Measurements from ENCODE around the gene GBX1.

GBX1 gene

DNA sequence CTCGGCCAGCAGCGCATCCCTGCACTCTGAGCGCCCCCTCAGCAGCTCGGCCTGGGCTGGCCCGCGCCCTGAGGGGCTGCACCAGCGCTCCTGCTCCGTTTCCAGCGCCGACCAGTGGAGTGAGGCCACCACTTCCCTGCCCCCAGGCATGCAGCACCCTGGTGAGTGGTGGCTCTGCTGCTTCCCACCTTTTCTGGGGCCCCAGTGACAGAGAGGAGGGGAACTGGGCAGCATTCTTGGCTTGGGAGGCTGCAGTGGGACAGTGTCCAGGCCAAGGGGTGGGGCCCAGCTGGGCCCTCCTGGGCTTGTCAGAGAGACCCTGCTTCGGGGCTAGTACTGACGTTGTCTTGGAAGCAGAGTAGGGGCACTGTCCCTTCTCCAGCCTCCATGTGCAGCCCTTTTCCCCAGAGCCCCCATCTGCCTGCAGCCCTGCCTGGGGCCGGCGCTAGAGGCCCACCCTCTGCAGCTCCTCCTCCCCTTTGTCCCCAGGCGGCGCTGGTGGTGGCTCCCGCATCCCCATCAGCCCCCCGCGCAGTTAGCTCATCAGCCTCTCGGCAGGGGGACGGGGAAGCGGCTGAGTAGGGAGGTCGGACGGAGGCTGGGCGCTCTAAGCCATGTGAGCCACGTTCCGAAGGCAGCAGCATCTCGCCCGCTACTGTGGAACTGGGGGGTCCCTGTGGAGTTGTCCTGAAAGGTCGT lies 29.2 kb downstream of the GBX1 start:
- no peak for DNase-seq

DNA sequence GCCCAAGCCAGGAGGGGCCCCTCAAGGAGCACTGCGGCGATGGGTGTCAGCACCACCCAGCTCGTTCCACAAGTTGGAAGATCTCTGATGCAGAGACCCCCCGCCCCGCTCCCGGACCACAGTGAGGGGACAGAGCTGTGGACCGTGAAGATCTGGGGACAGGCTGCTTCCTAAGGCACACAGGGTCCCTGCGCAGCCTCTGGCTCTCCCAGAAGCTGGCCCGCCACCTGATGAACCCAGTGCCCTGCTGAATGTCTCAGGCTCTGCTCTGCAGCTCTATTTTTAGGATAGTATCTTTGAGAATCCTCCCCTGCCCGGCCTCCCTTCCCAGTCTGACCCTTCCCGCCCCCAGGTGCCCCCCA lies 29.7 kb downstream of the GBX1 start:
- no peak for DNase-seq

DNA sequence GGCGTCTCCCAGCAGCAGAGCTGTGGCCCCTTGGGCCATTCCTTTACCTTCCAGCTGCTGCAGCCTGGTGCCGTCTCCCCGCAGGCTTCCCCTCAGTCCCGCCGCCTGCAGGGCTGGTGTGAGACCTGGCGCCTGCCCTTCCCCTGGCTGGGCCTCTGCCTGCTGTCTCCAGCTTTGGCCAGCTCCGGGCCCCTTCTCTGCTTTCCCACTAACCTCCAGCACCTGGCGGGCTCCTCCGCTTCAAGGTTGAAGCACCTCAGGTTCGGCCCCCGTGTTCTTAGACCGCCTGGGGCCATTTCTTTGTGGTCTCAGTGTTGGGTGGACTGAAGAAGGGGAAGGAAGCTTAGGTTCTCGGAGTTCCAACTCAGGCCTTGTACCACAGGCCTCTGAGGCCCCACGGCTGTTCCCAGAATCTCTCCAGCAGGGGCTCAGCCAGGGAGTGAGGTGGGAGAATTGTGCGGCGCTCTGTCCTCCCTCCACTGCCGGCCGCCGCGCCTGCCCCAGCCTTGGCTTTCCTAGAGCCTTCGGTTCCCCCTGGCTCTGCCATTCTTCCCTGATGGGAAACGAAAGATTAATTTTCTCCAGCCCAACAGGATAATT lies 30.3 kb downstream of the GBX1 start:
- no peak for DNase-seq

DNA sequence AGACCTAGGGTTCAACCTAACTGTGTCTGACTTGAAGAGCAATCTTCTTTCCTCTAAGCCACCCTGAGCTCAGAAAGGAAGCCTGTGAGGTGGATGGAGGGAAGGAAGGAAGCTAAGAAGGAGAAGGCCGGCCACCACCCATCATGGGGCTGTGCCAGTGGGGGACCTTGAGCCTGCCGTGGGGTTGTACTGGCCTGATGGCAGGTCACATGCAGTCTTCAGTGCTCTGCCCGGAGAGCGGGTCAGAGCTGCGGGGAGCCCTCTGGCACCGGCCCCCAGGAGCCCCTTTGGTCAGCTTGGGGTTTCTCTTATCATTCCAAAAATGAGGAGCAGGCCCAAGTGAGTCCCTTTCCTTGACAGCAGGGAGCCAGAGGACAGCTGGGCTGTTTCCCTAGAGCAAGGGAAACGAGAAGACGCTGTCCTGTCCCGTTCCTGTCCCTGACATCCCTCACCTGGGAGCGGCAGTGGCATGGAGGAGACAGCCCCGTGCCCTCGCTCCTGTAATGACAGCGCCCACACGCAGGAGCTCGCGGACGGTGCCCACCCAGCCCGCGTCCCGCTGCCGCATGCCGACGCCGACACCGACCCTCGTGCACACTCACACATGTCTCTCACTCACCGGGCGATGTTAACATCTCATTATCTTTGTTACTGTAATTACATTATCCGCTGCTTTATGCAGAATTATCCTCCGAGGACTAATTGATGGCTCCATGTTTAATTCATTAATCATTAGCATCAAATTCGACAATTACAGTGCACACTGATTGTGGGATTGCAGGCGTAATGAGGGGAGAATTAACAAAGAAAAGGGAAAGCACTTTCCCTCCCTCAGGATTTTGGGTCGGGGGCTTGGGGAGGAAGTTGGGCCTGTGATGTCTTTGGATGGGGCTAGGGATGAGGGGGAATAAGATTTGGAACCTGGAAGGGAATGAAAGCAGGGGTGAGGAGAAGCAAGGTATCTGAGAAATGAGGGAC lies 31.3 kb downstream of the GBX1 start:
- no peak for DNase-seq

DNA sequence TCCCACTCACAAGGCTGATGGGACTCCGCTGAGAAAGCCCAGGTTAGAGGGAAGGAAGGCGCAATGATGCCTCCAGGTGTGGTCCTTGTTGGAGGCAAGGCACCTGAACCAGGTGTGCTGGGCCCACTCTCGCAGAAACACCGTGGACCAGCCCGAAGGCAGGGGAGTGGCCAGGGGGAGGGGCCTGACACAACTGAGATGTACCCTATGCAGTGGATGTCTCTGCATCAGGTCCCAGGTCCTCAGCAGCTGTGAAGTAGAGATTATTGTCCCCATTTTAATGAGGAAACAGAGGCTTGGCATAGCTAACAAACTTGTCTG lies 32.0 kb downstream of the GBX1 start:
- DNase-seq, result no peak

DNA sequence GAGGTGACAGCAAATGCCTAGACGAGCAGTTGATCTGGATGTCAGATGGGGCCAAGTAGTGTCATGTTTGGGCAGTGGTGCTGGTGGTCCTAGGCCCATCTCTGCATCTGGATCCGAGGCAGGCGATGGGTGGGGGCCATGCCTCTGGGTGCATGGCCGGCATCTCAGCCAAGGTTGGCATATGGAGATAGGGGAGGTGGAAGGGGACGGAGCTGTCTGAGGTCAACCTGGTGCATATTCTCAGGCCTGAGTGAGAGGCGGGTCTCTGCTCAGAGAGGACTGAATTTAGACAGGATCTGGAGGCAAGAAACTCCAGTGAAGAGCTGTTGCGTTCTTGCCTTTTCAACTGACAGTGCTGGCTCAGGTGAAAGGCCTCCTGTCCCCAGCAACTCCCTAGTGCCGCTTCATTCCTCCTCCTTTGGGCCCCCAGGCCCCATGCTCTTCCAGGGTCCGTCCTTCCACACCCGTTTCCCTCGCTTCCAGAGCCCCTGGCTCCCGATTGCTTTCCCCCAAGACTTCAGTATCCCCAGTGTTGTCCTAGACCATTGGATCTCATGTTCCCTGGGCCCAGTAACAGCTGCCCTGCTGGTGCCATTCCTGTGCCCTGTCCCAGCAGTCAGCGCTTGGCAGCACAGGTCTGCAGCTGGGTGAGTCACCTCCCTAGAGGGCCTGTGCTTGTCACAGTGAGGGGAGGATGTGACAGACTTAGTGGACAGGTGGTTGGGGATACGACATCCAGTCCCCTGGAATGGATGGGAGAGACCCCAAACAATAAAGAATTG lies 32.6 kb downstream of the GBX1 start:
- no peak for DNase-seq

DNA sequence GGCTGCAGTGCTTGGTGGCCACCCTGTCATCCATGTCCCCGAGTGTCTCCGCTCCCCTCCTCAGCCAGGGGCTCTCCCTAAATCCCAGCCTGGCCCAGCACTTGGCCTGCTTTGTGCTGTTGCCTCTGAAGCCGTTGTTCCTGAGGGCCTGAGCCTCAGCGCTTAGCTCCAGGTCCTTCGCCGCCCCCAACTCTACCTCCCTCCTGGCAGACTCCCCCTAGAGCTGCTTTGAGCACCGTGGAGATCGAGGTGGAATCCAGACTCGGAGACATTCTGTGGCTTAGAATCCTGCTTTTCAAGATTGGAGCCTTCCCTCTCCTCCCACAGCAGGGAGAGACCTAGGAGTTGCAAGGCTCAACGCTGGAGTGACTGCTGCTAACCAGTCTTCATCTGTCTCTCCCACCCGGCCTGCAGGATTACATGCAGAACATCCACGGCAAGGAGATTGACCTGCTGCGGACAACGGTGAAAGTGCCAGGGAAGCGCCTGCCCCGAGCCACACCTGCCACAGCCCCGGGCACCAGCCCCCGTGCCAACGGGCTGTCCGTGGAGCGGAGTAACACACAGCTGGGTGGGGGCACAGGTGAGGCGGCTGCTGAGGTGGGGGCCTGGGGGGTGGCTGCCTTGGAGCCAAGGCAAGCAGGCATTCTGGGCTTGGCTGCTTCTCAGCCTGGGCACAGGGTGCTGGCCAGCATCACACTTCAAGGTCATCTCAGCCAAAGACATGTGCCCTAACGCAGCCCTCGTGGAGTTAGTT lies 33.3 kb downstream of the GBX1 start:
- DNase-seq, result no peak

DNA sequence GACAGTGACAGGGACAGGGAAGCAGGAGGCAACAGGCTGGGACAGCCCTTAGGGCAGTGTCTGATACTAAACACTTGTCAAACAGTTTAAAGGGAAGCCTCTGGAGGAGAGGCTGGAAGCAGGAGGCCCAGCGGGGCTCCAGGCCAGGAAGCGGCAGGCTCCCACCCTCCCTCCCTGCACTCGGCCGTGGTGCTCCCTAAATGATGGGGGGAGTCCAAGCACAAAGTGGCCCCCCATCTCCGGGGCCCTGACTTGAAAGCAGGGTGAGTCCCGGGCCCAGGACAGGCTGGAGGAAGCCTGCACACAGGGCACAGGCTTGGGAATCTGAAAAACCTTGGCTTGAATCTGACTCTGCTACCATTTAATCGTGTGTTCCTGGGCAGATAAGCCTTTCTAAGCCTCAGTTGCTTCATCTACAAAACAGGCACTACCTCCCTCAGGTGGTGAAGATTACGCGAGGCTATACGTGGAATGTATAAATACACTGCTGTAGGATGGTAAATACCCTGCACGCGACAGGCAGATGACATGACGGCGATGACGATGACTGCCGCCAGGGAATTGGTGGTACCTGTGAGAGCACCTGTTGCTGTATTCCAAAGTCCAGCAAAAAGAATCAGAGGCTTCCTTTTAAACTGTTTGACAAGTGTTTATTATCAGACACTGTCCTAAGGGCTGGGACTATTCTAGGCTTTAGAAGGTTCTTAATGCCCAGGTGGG lies 34.1 kb downstream of the GBX1 start:
- DNase-seq, result no peak

DNA sequence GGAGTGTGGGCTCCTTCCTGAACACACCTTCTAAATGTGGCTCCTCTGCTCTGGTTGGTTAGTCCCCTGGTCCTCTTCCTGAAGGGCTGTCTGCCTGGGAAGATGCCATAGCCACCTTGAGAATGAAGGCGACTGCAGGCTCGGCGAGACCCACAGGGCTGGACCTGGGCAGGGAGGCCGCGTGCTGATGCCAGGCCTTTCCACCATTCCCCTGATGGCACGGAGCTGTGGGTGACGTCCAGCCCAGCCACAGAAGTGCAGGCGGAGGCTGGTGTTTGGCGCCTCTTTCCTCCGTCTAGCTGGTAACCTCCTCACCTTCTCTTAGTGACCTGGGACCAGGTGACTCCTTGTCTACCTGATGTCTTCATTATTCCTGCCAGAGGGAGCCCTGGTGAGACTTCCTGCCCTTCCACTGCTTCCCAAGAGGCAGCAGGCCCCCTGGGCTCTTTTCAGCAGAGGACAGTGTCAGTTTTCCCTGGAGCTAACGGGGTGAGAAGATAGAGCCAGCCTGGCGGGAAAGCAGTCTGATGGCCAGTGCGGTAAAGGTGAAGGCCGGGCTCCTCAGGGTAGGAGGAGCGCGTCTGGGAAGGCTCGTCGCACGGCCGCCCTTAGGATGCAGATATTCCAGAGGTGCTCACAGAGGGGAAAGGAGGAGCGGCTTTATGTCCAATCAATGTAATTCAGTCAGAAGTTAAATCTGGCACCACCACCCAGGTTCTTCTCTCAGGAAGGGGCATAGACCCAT lies 34.9 kb downstream of the GBX1 start:
- DNase-seq, result no peak

DNA sequence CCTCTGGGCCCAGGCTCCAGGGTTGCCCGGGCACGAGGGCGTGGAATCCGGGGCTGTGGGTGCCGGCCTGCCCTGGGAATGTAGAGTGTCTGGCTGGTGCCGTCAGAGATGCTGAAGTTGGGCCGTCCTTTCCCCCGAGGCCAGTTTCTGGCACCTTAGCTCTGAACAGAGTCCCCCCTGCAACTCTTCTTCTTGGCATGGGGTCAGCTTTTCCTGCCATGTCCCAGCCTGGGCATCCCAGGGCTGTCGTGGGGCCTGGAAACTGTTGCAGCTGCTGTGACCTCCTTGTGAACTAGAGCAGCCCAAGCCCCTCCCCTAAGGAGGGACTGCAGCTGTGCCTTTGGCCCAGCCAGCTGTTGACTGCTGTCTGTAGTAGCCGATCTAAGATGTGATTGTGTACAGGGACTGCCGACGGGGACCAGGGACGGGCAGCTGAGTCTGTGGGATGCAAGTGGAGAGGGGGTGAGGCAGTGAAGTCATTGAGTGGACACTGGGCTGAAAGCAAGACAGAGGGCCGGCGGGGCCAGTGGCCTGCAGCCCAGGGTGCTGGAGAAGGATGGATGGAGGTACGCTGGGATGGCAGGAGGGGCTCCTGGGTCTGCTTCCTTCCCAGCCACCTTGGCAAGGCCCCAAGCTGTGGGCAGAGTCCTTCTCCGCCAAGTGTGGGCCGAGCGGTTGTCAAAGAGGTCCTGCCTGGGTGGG lies 35.8 kb downstream of the GBX1 start:
- DNase-seq, result no peak

DNA sequence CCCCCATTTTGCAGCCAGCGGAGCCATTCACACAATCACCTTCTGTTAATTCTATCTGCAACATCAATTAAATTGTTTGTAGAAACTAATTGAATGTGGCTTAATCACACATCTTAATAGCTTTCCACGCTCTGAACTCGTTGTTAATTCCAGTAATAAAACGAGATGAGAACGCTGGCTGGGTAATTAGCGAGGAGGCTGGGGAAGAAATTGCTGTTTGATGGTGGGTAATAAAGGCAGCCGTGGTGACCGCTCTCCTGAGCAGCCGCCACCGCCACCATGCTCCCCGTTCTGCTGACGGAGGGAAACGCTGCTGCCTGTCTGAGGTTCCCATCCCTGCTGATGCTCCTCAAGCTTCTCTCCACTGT lies 36.3 kb downstream of the GBX1 start:
- no peak for DNase-seq

DNA sequence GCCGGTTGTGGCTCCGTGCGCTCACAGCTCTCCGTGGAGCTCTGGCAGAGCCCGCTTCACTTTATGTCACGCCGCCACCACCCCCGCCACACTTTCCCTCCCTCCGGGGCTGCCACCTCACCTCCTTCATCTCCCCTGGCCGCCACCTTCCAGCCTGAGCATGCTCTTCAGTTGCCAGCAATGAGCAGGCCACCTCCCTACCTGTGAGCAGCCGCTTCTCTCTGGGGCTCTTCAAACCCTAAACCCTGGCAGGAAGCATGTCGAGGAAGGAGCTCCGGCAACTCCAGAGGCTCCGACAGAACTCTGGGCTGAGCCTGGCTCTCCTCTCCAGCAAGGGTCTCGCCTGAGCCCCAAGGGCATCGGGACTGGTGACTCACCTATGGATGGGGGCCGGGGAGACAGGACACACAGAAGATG lies 36.7 kb downstream of the GBX1 start:
- no peak for DNase-seq

DNA sequence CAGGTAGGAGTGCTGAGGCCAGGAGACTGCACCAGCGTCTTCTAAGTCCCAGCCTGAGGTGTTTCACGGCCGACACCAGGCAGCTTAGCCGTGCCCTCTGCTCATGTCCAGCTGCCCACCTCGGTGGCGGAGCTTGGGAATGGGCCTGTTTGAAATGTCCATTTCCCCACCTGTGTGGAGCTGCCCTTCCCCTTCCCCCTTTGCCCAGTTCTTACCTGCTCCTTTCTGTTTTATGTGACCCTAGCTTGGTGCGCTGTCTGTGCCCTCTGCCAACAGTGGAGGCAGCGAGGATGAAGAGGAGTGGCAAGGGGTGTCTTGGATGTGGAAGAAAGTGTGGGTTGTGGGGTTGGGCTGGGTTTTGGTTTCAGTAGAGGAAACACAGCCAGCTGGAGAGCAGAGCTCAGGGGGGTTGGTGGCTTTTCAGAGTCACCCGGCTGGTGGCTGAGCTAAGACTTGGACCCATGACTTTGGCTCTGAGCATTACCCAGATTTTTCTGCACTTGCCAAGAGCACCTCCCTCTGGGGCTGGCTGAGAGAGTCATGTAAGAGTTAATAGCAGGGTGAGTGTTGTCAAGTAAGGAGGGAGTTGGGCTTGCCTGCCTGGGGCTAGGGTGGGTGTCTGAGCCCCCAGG lies 37.4 kb downstream of the GBX1 start:
- no peak for DNase-seq

DNA sequence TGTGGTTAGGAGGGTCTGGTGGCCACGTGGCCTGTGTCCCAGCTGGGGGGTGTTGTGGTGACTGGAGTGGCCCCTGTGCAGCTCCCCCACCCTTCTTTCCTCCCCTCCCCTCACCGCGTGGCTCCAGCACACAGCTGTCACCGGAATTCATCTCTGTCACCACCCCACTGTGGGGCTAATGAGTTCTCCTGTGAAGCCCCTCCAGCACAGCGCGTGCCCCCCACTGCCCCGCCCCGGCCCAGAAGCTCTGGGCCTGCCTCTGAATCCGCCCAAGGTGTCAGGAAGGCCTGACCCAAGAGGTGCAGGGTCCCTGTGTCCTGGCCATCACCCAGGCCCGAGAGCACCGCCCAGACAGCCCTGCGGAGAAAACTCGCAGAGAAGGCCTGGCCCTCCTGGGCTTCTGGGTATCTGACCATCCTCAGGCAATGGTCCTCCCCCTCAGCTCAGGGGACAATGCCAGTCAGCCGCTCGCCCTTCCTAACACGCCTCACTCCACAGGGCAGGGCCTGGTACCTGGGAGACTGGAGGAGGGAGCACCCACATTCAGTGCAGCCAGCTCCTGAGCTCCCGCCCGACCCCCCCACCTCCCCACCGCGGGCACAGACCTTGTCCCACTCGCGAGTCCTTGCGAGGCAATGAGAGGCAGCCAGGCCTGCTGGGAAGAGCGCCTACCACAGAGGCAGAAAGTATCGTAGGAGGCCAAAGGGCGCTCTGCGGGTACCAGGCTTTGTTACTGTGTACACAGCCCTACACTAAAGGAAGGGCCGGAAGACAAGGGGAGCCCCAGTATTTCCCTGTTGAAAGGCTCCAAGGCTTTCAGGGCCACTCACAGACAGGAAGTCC lies 38.2 kb downstream of the GBX1 start:
- no peak for DNase-seq

DNA sequence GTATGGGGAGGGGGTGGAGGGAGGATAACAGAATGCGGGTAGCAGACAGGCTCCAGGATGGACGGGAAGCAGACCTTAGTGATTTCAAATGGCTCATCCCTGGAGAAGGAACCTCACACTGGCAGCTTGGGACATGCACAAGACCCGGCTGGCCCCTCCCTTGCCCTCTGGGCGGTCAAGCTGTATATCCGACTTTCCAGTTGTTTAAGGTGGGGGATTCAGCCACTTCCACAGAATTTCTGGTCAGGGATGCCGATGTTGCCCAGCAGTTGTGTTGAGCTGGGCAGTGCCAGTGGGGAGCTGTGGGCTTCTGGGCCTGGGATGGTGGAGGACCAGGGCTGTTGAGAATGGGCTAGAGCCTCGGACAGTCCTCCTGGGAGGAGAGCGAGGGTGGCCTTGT lies 38.8 kb downstream of the GBX1 start:
- DNase-seq, result no peak

DNA sequence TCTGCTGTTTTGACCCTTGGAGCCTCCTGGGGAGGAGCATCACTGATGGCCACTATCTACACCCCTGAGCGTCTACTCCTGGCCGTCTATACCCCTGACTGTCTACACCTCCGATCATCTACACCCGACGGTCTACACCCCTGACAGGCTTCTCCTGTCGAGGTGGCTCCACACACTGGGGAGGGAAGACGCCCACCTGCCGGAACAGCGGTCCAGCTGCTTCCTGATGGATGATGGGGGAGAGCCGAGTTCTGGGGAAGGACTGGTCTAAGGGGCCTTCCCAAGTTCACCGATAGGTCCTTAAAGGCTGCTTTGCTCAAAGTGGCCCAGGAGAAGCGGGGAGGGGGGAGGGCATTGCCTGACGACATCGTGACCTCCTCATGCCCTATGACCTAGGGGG lies 39.4 kb downstream of the GBX1 start:
- DNase-seq, result no peak

DNA sequence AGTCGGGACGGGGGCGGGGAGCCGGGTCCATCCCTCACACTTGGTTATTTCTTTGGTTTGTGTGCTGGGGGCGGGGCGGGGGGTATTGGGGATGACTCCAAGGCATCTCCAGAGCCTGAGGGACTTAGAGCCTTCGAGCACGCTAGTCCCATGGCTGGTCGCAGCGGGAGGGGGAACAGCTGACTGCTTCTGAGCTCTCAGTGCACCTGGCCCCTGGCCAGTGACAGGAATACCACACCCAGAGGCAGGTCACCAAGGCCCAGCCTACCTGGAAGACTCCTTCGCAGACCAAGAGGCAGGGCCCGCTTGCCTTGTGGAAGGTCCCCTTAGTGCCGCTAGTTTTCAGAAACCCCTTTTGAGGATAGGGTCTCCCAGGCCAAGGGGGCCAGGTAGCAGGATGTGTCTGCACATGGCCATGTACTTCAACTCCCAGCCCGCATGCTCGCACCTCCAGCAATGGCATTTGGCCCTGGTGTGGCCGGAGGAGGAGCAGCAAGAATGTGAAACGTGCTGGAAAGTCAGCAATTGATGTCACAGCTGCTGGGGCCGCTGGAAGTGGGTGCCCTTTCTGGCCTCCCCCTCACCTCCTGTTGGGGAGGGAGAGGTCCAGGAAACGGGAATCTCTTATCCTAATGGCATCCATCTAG lies 40.9 kb downstream of the GBX1 start:
- DNase-seq, result no peak

DNA sequence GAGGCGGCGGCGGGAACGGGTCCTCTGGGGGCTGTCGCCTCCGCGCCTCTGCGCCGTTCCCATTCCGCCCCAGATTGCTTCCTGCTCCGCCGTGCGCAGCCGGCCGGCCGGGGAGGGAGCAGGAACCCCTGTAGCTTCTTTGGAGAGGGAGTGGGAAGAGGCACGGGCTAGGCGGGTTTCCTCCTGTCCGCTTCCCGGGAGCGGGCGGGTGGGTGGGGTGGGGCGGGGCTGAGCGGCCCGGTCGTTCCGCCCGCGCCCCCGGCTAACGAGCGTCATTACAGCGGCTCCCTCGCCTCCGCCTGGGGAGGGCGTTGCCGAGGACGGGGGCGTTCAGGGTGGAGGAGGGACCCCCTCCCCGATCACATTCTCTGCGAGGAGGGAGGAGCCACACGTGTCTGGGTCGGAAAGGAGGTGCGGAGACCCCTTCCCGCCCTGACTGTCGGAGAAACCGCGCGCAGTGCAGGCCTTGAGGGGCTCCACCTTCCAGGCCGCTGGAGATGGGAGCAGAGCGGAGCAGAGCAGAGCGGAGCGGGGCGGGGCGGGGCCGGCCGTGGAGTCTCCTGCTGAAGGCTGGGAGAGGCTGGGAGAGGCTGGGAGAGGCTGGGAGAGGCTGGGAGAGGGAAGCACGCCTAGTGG lies 41.5 kb downstream of the GBX1 start:
- DNase-seq, result no peak

Data from stimulated activated CD4-positive, alpha-beta T cell treated with anti-CD3 and anti-CD28 coated beads, Interleukin-2, amount 100 ng/mL, for 48 hours (primary cell).